ENCODE data around the gene CBX5.

DNA sequence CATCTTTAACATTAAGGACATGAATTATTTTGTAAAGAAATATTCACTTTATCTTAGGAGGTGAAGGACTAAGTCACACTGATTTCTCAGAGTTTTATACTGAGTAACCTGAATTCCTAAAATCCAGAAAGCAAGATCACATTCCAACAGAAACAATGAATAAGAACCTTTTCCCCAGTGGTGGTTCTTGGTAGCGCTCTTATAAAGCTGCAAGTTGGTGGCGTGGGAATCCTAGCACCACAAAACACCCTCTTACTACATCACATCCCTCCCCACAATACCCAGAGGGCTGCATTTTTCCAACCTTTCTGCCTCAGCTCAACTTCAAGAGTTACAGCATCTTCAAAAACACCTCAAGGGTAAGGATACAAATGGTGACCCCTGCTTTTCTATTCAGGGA, 47.1 kb downstream of the CBX5 start:
- no peak for TF ChIP-seq RFX5 (IDR thresholded peaks at IDR 0.05; ENCODE audit: low read length)
- TF ChIP-seq EZH2phosphoT487 (IDR thresholded peaks at IDR 0.05; ENCODE audit: borderline replicate concordance, low read depth), result no peak
- TF ChIP-seq, protein P1, sequence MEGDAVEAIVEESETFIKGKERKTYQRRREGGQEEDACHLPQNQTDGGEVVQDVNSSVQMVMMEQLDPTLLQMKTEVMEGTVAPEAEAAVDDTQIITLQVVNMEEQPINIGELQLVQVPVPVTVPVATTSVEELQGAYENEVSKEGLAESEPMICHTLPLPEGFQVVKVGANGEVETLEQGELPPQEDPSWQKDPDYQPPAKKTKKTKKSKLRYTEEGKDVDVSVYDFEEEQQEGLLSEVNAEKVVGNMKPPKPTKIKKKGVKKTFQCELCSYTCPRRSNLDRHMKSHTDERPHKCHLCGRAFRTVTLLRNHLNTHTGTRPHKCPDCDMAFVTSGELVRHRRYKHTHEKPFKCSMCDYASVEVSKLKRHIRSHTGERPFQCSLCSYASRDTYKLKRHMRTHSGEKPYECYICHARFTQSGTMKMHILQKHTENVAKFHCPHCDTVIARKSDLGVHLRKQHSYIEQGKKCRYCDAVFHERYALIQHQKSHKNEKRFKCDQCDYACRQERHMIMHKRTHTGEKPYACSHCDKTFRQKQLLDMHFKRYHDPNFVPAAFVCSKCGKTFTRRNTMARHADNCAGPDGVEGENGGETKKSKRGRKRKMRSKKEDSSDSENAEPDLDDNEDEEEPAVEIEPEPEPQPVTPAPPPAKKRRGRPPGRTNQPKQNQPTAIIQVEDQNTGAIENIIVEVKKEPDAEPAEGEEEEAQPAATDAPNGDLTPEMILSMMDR (IDR thresholded peaks at IDR 0.05), result peak; percentile 38
- TF ChIP-seq JUND (IDR thresholded peaks at IDR 0.05), result no peak
- no peak for TF ChIP-seq ELF1 (IDR thresholded peaks at IDR 0.05)
- TF ChIP-seq, protein P2, sequence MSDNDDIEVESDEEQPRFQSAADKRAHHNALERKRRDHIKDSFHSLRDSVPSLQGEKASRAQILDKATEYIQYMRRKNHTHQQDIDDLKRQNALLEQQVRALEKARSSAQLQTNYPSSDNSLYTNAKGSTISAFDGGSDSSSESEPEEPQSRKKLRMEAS (IDR thresholded peaks at IDR 0.05; ENCODE audit: low read depth), result no peak
- TF ChIP-seq GABPA (IDR thresholded peaks at IDR 0.05; ENCODE audit: low read depth), result no peak
- TF ChIP-seq FOXM1 (IDR thresholded peaks at IDR 0.05; ENCODE audit: low read depth), result no peak
- TF ChIP-seq, protein P3, sequence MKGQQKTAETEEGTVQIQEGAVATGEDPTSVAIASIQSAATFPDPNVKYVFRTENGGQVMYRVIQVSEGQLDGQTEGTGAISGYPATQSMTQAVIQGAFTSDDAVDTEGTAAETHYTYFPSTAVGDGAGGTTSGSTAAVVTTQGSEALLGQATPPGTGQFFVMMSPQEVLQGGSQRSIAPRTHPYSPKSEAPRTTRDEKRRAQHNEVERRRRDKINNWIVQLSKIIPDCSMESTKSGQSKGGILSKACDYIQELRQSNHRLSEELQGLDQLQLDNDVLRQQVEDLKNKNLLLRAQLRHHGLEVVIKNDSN (IDR thresholded peaks at IDR 0.05; ENCODE audit: borderline replicate concordance, low read depth), result no peak

Measured in SK-N-SH (cell line).